Uterus (tissue), 4 donors: Measurements from ENCODE around the gene PRMT2. TPM values are rescaled to one million over a fixed set of nuclear protein-coding genes. Genes with fewer than 3 reads are reported as not detected.

Source experiments
- DNase-seq, 2 donors: peaks; one replicate each; pipeline ENCODE4 v3.0.0-alpha.2; 2019 to 2020
- H3K27ac ChIP-seq, 2 donors: fragments of 200-600 bp; sonication (generic); 1 replicate in 1 of 2; 2 replicates in 1 of 2; pipeline ENCODE4 v1.5.1; 2016 to 2018
- H3K27me3 ChIP-seq, 2 donors: fragments of 200-600 bp; sonication (generic); one replicate each; pipeline ENCODE4 v1.5.1; 2018 to 2019; ENCODE audit warnings: control low read depth in 1 of 2
- H3K36me3 ChIP-seq, 2 donors: fragments of 200-600 bp; sonication (generic); one replicate each; pipeline ENCODE4 v1.5.1; 2019; ENCODE audit warnings: control low read depth in 1 of 2
- H3K4me1 ChIP-seq, 2 donors: fragments of 200-600 bp; sonication (generic); one replicate each; pipeline ENCODE4 v1.5.1; 2018 to 2019; ENCODE audit warnings: control low read depth in 1 of 2
- H3K4me3 ChIP-seq, 2 donors: fragments of 200-600 bp; sonication (generic); 1 replicate in 1 of 2; 2 replicates in 1 of 2; pipeline ENCODE4 v1.5.1; 2018 to 2019; ENCODE audit warnings: mild to moderate bottlenecking in 1 of 2
- H3K9me3 ChIP-seq, 2 donors: fragments of 200-600 bp; sonication (generic); one replicate each; pipeline ENCODE4 v1.5.1; 2019; ENCODE audit warnings: control low read depth in 1 of 2
- POLR2A ChIP-seq, 2 donors: fragments of 450-650 bp; IDR thresholded peaks; one replicate each; pipeline ENCODE4 v1.6.1; 2016; ENCODE audit warnings: antibody characterized with exemption in 2 of 2, mild to moderate bottlenecking in 1 of 2, moderate library complexity in 1 of 2
- intact Hi-C: fragments of 100-400 bp; cut with DNase I; formaldehyde crosslinking; loops from one replicate; pipeline ENCODE4 v1.15.1; 2023; ENCODE audit warnings: low total_unique reads
- total RNA-seq, 4 donors: library from RNA; depleted of rRNA in 3 of 4; stranded (reverse); fragments of >200 nt in 3 of 4; gene quantifications; one replicate each; pipeline versions ENCODE4 v1.1.0 to v1.2.4, GENCODE V29; 2014 to 2023
- TF ChIP-seq, protein P1 (sequence below), 4 experiments: fragments of 200-600 bp in 2 of 4; fragments of 450-650 bp in 2 of 4; sonication (generic) in 2 of 4; IDR thresholded peaks; one replicate each; pipeline ENCODE4 v1.5.1; 2016 to 2019; ENCODE audit warnings: antibody characterized with exemption in 4 of 4, mild to moderate bottlenecking in 2 of 4, moderate library complexity in 1 of 4
- donor health status: DM: yes; HTN: yes; CAD: no.

PRMT2 gene
- total RNA-seq, 4 donors from 2014 or later = 45.6 to 171 (median 76.4) TPM

- no peak overlapping the region for H3K4me3 ChIP-seq
- no peak overlapping the region for H3K27ac ChIP-seq
- H3K4me1 ChIP-seq = no peaks in the 10 kb centered on the region
- intact Hi-C loops = no loop called here
- DNase-seq = no peak
- no peak for TF ChIP-seq POLR2A (IDR thresholded peaks at IDR 0.05)
- TF ChIP-seq, protein P1, sequence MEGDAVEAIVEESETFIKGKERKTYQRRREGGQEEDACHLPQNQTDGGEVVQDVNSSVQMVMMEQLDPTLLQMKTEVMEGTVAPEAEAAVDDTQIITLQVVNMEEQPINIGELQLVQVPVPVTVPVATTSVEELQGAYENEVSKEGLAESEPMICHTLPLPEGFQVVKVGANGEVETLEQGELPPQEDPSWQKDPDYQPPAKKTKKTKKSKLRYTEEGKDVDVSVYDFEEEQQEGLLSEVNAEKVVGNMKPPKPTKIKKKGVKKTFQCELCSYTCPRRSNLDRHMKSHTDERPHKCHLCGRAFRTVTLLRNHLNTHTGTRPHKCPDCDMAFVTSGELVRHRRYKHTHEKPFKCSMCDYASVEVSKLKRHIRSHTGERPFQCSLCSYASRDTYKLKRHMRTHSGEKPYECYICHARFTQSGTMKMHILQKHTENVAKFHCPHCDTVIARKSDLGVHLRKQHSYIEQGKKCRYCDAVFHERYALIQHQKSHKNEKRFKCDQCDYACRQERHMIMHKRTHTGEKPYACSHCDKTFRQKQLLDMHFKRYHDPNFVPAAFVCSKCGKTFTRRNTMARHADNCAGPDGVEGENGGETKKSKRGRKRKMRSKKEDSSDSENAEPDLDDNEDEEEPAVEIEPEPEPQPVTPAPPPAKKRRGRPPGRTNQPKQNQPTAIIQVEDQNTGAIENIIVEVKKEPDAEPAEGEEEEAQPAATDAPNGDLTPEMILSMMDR (IDR thresholded peaks at IDR 0.05) = no peak
- H3K9me3 ChIP-seq = peaks cover 0 to 7% of the 10 kb centered on the region in 2 donors
- H3K36me3 ChIP-seq = no peaks in the 10 kb centered on the region
- H3K27me3 ChIP-seq = no peaks in the 10 kb centered on the region
These were observed 15.1 kb downstream of the PRMT2 start for GRCh38 chr21:46650476-46651098.

DNA sequence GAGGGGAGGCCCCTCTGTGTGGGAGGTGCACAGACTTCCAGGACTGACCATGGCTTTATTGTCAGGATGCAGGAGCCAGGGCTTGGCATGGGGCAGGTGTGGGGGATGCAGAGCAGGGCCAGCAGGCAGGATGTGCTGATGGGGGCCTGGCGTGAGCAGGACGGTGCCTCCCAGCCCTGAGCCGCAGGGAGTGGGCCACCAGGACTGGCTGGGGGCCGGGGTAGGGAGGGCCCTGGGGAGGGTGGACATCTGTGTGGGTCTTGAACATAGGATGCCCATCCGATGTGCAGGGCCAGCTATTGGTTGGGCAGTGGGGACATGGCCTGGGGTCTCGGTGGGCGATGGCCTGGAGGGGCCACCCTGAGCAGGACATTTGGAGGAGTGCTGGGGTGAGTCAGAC is 15.6 kb downstream of the PRMT2 start:
- no peaks in the 10 kb centered on the region for H3K27me3 ChIP-seq
- no peak overlapping the region for H3K27ac ChIP-seq
- no peaks in the 10 kb centered on the region for H3K36me3 ChIP-seq

DNA sequence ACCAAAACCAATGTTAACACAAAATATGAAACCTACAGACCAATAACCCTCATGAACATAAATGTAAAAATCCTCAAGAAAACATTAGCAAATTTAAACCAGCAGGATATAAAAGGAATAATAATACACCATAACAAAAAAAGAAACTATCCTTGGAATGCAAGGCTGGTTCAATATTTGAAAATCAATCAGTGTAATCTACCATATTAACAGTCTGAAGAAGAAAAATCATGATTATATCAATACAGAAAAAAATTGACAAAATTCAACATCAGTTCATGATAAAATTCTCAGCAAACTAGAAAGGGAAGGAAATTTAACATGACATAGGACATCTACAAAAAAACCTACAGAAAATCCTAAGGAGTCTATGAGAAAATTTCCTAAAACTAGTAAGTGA is 19.8 kb downstream of the PRMT2 start:
- TF ChIP-seq, protein P1 (IDR thresholded peaks at IDR 0.05) = no peak
- TF ChIP-seq POLR2A (IDR thresholded peaks at IDR 0.05) = no peak
- H3K36me3 ChIP-seq = no peaks in the 10 kb centered on the region

More for the DNA sequence above, 15.6 kb downstream of the PRMT2 start:
- TF ChIP-seq, protein P1 (IDR thresholded peaks at IDR 0.05) = no peak
- no peak for TF ChIP-seq POLR2A (IDR thresholded peaks at IDR 0.05)
- Histone ChIP-seq H3K4me3 (no peak overlapping the region), H3K4me1 (no peaks in the 10 kb centered on the region), H3K9me3 (peaks cover 0 to 7% of the 10 kb centered on the region in 2 donors)
- DNase-seq = no peak
- intact Hi-C loops = no loop called here

DNA sequence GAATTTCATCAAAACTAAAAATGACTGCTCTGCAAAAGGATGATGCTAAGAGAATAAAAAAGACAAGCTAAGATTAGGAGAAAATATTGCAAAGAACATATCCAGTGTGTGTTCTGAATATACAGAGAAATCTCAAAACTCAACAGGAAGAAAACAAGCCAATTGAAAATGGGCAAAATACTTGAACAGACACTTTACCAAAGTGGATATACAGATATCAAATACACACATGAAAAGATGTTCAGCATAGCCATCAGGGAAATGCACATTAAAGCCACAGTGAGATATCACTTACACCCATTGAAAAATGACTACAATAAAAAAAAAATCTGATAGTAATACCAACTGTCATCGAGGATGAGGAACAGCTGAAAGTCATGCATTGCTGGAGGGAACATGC is 21.3 kb downstream of the PRMT2 start:
- no peaks in the 10 kb centered on the region for H3K27me3 ChIP-seq
- TF ChIP-seq POLR2A (IDR thresholded peaks at IDR 0.05) = no peak
- TF ChIP-seq, protein P1 (IDR thresholded peaks at IDR 0.05) = no peak
- H3K4me3 ChIP-seq = no peak overlapping the region
- H3K4me1 ChIP-seq = no peaks in the 10 kb centered on the region
- H3K9me3 ChIP-seq = peaks cover 0 to 7% of the 10 kb centered on the region in 2 donors
- intact Hi-C loops = no loop called here
- no peaks in the 10 kb centered on the region for H3K36me3 ChIP-seq
- H3K27ac ChIP-seq = no peak overlapping the region
- no peak for DNase-seq

More for the DNA sequence above, 19.8 kb downstream of the PRMT2 start:
- H3K4me1 ChIP-seq = no peaks in the 10 kb centered on the region
- intact Hi-C loops = no loop called here
- no peak overlapping the region for H3K27ac ChIP-seq
- no peak overlapping the region for H3K4me3 ChIP-seq
- H3K9me3 ChIP-seq = peaks cover 0 to 7% of the 10 kb centered on the region in 2 donors
- no peak for DNase-seq
- no peaks in the 10 kb centered on the region for H3K27me3 ChIP-seq

DNA sequence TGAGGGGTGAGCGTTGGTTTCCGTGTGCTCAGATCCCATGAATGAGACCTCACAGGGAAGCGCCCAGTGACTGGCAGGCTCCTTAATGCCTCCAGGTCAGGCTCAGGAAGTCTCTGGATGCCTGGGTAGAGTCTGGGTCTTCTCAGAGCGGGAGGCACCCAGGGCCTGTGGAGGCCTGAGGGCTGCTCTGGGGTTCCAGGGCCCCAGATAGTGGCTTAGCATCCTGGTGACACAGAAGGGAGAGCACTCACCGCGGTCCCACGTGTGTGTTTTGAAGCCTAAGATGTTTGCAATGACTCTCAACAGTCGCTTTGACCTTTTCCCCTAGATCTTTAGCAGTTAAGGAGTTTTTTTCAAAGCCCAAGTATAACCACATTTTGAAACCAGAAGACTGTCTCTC is 25.0 kb downstream of the PRMT2 start:
- intact Hi-C loops = no loop called here
- no peaks in the 10 kb centered on the region for H3K36me3 ChIP-seq
- H3K4me1 ChIP-seq = no peaks in the 10 kb centered on the region
- H3K27ac ChIP-seq = no peak overlapping the region
- no peak for DNase-seq
- no peaks in the 10 kb centered on the region for H3K9me3 ChIP-seq
- H3K4me3 ChIP-seq = no peak overlapping the region
- TF ChIP-seq POLR2A (IDR thresholded peaks at IDR 0.05) = no peak
- TF ChIP-seq, protein P1 (IDR thresholded peaks at IDR 0.05) = no peak
- H3K27me3 ChIP-seq = no peaks in the 10 kb centered on the region
